Measurements from ENCODE around the gene GTF2E1.

The GTF2E1 gene

DNA sequence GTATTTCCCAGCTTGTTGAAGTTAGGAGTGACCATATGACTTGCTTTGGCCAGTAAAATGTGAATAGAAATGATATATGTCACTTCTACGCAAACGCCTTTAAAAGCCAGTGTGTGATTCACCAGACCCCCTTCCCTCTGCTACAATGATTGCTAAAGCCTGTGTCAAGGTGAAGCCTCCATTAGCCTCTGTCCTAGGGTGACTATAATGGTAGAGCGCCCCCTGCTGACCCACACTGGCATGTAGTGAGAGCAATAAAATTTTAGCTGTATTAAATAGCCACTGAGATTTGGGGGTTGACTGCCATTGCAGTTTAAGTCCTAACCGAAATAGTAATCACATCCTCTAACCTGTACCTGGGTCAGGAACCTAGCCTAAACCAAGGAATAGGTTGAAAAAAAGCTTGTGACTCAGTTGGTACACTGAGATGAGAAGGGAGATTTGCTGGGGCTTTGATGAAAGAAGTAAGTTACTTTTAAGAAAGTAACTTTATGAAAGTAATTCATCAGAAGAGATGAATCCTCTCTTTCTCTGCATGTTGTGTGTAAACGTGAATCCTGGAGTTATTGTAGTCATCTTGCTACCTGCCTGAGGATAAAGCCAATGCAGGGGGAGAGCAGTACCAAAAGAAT lies 52.6 kb downstream of the GTF2E1 start:
- in situ Hi-C loops (cut with MboI; ENCODE audit: low sequenced_read_pairs), result no loop called here
- peak; percentile 54 to 93 for DNase-seq (ENCODE audit: low spot score in 2 of 2)
- Histone ChIP-seq H3K4me3 (no peak overlapping the region), H3K27me3 (ENCODE audit: low read depth) (no peaks in the 10 kb centered on the region), H3K9me3 (no peaks in the 10 kb centered on the region), H3K36me3 (replicated peaks) (no peaks in the 10 kb centered on the region), H3K4me1 (peaks cover 5% of the 10 kb centered on the region; the same call in 1 of the 2 replicates)

DNA sequence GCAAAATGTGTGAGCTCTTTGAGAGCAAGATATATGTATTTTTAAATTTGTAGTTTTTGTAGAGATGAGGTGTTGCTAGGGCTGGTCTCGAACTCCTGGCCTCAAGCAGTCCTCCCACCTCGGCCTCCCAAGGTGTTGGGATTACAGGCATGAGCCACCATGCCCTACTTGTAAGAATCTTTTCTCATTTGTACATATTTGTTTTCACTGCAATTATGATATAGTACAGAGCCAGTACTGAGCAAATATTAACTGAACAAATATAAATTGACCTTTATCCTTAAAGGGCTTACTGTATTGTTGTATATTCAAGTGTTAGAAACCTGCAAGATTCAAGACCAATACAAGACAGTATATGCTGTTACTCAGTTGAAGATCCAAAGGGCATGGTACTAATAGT lies 53.4 kb downstream of the GTF2E1 start:
- in situ Hi-C loops (cut with MboI; ENCODE audit: low sequenced_read_pairs), result no loop called here
- no peaks in the 10 kb centered on the region for H3K9me3 ChIP-seq
- H3K4me3 ChIP-seq, result no peak overlapping the region
- DNase-seq (ENCODE audit: low spot score in 2 of 2), result no peak
- no peaks in the 10 kb centered on the region for H3K36me3 ChIP-seq (replicated peaks)
- H3K27me3 ChIP-seq (ENCODE audit: low read depth), result no peaks in the 10 kb centered on the region
- peaks cover 5% of the 10 kb centered on the region; the same call in 1 of the 2 replicates for H3K4me1 ChIP-seq

DNA sequence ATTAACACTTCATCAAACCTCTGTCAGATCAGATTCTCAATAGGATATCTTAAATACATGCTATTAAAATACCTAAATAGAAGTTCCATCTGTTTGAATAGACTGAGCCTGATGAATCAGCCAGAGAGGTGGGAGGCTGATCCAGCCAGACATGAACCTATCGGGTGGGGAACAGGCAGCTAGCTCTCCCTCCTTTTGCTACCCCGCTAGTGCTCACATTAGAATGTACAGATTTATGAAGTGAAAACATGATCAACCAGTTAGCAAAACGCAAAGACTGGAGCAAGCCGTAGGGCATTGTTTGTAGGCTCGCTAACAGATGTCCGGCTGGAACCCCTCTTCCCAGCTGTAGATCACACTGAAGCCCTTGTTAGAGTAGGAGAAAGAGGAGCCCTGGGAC lies 54.4 kb downstream of the GTF2E1 start:
- Histone ChIP-seq H3K4me1 (peaks cover 5% of the 10 kb centered on the region; the same call in 1 of the 2 replicates), H3K9me3 (no peaks in the 10 kb centered on the region), H3K36me3 (replicated peaks) (no peaks in the 10 kb centered on the region), H3K4me3 (no peak overlapping the region), H3K27me3 (ENCODE audit: low read depth) (no peaks in the 10 kb centered on the region)
- in situ Hi-C loops (cut with MboI; ENCODE audit: low sequenced_read_pairs), result no loop called here
- no peak for DNase-seq (ENCODE audit: low spot score in 2 of 2)

DNA sequence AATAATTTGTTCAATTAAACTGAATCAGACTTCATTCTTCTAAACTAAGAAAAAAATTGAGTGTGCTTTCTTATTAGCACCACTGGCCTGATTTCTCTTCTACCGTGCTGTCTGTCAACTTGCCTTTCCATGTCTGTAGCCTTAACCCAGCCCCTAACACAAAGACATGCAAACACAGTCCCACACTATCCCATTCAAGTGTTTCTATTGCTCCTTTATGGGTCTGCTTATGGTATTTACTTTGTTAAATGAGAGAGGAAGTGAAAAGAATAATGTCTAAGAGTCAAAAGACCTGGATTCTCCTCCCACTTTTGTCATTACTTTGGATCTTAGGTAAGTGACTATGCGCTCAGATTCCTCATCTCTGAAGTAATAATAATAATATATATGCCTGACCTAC lies 55.3 kb downstream of the GTF2E1 start:
- Histone ChIP-seq H3K4me3 (no peak overlapping the region), H3K4me1 (peaks cover 5% of the 10 kb centered on the region; the same call in 1 of the 2 replicates), H3K36me3 (replicated peaks) (no peaks in the 10 kb centered on the region), H3K27me3 (ENCODE audit: low read depth) (no peaks in the 10 kb centered on the region), H3K9me3 (no peaks in the 10 kb centered on the region)
- in situ Hi-C loops (cut with MboI; ENCODE audit: low sequenced_read_pairs), result no loop called here
- peak; percentile 36 to 44 for DNase-seq (ENCODE audit: low spot score in 2 of 2)

DNA sequence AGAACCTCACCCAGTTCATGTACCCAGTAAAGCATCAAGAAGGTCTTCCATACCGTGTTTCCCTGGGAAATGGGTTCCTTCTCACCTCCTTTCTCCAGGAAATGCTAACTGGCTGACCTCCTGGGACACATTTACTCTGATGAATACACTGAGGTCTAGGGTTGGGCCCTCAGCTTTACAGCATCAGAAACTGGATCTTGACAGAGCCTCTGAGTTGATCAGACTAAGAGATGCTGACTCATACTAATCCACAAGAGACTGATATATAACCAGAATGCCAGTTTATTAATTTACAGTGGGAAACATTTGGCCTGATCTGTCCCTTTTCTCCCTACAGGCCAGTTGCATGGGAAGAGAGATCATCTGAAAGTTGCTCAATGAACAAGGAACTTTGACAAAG lies 55.8 kb downstream of the GTF2E1 start:
- peaks cover 5% of the 10 kb centered on the region; the same call in 1 of the 2 replicates for H3K4me1 ChIP-seq
- in situ Hi-C loops (cut with MboI; ENCODE audit: low sequenced_read_pairs), result no loop called here
- no peak overlapping the region for H3K4me3 ChIP-seq
- H3K27me3 ChIP-seq (ENCODE audit: low read depth), result no peaks in the 10 kb centered on the region
- no peak for DNase-seq (ENCODE audit: low spot score in 2 of 2)
- no peaks in the 10 kb centered on the region for H3K36me3 ChIP-seq (replicated peaks)
- H3K9me3 ChIP-seq, result no peaks in the 10 kb centered on the region

DNA sequence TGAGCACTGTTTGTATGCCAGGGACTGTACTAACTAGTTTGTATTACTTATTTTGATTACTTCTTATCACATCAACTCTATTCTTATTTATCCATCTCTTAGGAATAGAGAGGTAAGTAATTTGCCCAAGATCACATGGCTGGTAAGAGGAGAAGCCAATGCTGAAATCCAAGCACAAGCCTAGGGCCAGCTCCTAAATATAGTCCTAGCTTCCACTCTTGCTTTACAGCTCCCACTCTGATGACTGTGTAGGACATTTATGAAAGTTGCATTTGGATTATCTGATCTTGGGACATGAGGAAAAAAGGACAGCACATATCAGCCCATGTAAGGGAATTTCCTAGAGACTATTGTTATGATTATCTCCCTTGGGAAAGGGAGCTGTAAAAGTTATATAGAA lies 58.1 kb downstream of the GTF2E1 start:
- Histone ChIP-seq H3K9me3 (no peaks in the 10 kb centered on the region), H3K4me1 (peaks cover 2% of the 10 kb centered on the region; the same call in 1 of the 2 replicates), H3K27me3 (ENCODE audit: low read depth) (no peaks in the 10 kb centered on the region), H3K4me3 (no peak overlapping the region), H3K36me3 (replicated peaks) (no peaks in the 10 kb centered on the region)
- in situ Hi-C loops (cut with MboI; ENCODE audit: low sequenced_read_pairs), result no loop called here
- no peak for DNase-seq (ENCODE audit: low spot score in 2 of 2)

DNA sequence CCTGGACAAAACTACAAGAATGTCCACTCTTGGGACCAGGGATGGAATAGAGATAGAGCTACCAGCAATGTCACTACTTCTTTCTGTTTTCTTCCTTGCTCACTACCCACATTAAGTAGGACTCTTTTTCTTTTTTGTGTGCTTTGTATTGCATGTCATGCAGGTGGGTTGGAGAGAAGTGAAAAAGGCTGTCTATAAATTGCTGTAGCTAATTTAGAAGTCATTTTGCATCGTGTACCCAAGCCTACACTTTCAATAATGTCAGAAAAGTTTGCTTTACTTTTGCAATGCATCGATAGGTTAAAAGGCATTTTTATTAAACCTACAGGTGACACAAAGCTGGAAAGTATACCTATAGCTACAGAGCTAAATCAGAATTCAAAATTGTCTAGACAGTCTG lies 58.9 kb downstream of the GTF2E1 start:
- Histone ChIP-seq H3K27me3 (ENCODE audit: low read depth) (no peaks in the 10 kb centered on the region), H3K4me3 (no peak overlapping the region), H3K9me3 (no peaks in the 10 kb centered on the region), H3K36me3 (replicated peaks) (no peaks in the 10 kb centered on the region), H3K4me1 (no peaks in the 10 kb centered on the region; the same call in 1 of the 2 replicates)
- in situ Hi-C loops (cut with MboI; ENCODE audit: low sequenced_read_pairs), result no loop called here
- no peak for DNase-seq (ENCODE audit: low spot score in 2 of 2)

DNA sequence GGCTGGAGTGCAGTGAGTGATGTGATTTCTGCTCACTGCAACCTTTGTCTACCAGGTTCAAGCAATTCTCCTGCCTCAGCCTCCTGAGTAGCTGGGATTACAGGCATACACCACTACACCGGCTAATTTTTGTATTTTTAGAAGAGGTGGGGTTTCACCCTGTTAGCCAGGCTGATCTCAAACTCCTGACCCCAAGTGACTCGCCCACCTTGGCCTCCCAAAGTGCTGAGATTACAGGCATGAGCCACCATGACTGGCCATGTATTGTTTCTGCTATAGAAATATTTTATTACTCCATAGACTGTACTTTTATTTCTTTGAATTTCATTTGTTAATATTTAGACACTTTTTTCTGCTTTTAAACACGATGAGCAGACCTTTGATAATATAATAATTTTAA lies 60.4 kb downstream of the GTF2E1 start:
- no peak for DNase-seq (ENCODE audit: low spot score in 2 of 2)
- Histone ChIP-seq H3K4me1 (no peaks in the 10 kb centered on the region; the same call in 1 of the 2 replicates), H3K9me3 (no peaks in the 10 kb centered on the region), H3K27me3 (ENCODE audit: low read depth) (no peaks in the 10 kb centered on the region), H3K36me3 (replicated peaks) (no peaks in the 10 kb centered on the region), H3K4me3 (no peak overlapping the region)
- in situ Hi-C loops (cut with MboI; ENCODE audit: low sequenced_read_pairs), result no loop called here

DNA sequence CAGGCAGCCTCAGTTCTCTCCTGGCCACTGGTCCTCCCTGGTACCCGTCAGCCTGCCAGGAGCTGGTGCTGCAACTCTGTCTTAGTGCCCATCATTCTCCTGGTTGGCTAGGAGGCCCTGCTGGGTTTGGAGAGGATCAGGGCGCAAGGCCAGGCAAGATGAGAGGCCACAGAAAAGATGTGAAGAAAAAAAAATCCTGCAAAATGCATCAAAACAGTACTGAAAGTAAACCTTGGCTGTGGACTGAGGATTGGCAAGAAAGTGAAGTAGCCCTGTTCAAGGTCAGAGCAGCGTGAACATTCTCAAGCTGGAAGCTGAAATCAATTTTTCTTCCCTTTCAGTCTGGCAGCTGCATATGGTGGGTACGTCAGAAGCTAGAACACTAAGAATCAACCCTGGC lies 74.2 kb downstream of the GTF2E1 start:
- Histone ChIP-seq H3K4me3 (no peak overlapping the region), H3K27me3 (ENCODE audit: low read depth) (peaks cover 9% of the 10 kb centered on the region; the same call in 1 of the 2 replicates), H3K36me3 (replicated peaks) (no peaks in the 10 kb centered on the region), H3K4me1 (no peaks in the 10 kb centered on the region), H3K9me3 (no peaks in the 10 kb centered on the region)
- no peak for DNase-seq (ENCODE audit: low spot score in 2 of 2)
- in situ Hi-C loops (cut with MboI; ENCODE audit: low sequenced_read_pairs), result no loop called here

DNA sequence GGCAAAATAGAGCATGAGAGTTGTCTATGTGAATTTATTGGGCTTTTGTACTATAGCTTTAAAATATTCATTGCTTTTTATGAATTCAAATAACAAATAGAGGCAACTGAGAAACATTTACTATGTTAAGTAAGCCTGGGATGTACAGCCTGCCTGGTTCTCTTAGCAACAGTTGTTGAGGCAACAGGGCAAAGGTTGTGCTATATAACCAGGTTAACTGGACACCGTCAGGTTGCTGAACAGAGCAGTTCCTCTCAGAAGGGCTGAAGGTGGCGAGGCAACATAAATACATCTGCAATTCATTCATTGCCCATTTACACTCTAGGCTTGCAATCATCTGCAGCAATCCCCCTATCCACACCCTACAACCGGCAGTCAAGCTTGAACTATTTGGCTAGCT lies 78.2 kb downstream of the GTF2E1 start:
- Histone ChIP-seq H3K4me1 (no peaks in the 10 kb centered on the region), H3K4me3 (no peak overlapping the region), H3K9me3 (no peaks in the 10 kb centered on the region), H3K36me3 (replicated peaks) (no peaks in the 10 kb centered on the region), H3K27me3 (ENCODE audit: low read depth) (peaks cover 9% of the 10 kb centered on the region; the same call in 1 of the 2 replicates)
- DNase-seq (ENCODE audit: low spot score in 2 of 2), result no peak
- in situ Hi-C loops (cut with MboI; ENCODE audit: low sequenced_read_pairs), result no loop called here

DNA sequence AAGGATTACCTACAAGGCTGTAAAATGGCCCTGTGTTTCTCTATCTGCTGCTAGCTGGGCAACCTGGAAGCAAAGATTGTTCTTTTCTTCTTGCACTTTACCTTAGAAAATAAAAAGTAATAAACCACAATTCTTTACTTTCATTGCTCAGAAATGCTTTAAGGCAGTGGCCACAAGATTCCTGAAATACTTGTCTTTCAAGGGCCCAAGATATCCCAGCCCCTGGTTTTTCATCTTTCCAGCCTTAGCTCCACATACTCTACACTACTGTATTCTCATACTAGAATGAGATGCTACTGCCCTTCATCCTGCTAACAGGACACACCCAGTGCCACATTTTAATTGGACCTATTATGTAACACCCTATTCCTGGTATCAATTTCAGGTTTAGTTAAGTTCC lies 78.9 kb downstream of the GTF2E1 start:
- in situ Hi-C loops (cut with MboI; ENCODE audit: low sequenced_read_pairs), result no loop called here
- no peak for DNase-seq (ENCODE audit: low spot score in 2 of 2)
- peaks cover 7% of the 10 kb centered on the region; the same call in 1 of the 2 replicates for H3K27me3 ChIP-seq (ENCODE audit: low read depth)

DNA sequence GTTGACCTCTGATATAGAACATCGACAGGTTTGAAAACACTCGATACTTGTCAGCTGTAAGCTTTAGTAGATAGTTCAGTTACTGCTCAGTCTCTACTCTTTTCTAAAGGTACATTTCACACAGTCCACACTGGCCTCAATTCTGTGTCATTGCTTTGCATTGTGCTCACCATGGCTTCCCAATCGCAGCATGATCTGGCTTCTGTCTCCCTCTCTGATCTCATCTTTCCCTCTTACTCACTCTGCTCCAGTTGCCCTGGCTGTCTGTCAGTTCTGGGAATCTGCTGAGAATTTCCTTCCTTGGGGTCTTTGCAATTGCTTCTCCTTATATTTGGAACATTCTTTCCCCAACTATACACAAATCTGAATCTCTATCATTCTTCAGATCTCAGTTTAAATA lies 80.6 kb downstream of the GTF2E1 start:
- H3K9me3 ChIP-seq, result no peaks in the 10 kb centered on the region
- no peaks in the 10 kb centered on the region for H3K36me3 ChIP-seq (replicated peaks)
- DNase-seq (ENCODE audit: low spot score in 2 of 2), result no peak
- in situ Hi-C loops (cut with MboI; ENCODE audit: low sequenced_read_pairs), result no loop called here
- H3K4me3 ChIP-seq, result no peak overlapping the region
- H3K4me1 ChIP-seq, result no peaks in the 10 kb centered on the region
- H3K27me3 ChIP-seq (ENCODE audit: low read depth), result 0 out of 2 replicates have a peak, but pooled peaks cover 1% of the 10 kb centered on the region

More for the DNA sequence above, 78.9 kb downstream of the GTF2E1 start:
- Histone ChIP-seq H3K36me3 (replicated peaks) (no peaks in the 10 kb centered on the region), H3K4me1 (no peaks in the 10 kb centered on the region), H3K9me3 (no peaks in the 10 kb centered on the region), H3K4me3 (no peak overlapping the region)

DNA sequence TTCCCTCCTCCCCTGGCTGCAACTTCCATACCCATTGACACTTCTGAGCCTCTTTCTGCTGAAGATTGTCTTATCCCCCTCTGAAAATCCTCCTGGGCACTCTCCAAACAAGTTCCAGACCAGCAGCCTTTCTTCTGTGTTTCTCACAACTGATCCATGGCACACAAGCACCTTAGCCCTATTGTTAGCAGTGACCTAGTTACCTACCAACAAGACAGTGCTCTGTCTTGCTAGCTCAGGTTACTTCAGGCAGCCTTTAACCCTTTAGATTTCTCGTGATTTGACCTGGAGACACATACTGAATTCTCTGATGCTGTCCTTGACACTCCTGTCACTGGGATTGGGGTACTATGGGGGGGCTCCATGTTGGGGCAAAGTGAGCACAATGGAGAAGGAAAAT lies 82.1 kb downstream of the GTF2E1 start:
- in situ Hi-C loops (cut with MboI; ENCODE audit: low sequenced_read_pairs), result no loop called here
- no peak for DNase-seq (ENCODE audit: low spot score in 2 of 2)

DNA sequence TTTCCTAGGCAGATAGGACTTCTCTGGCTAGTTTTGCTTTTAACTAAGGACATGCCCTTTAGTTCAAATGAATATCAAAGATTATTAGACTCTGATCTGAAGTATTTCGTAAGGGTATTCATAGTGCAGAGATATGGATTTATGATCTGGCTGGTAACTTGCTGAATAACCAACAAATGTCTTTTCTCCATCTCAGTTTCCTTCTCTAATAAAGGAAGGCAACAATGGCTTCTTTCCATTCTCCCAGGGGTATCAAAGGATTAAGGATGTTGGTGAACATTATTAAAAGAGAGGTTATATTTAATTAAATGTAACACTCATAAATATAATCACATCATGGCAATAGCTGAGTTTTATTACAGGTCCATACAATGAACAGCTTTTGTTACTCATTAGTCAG lies 86.3 kb downstream of the GTF2E1 start:
- Histone ChIP-seq H3K4me3 (no peak overlapping the region), H3K9me3 (no peaks in the 10 kb centered on the region), H3K36me3 (replicated peaks) (no peaks in the 10 kb centered on the region), H3K27me3 (ENCODE audit: low read depth) (no peaks in the 10 kb centered on the region; the same call in 1 of the 2 replicates), H3K4me1 (no peaks in the 10 kb centered on the region; the same call in 1 of the 2 replicates)
- in situ Hi-C loops (cut with MboI; ENCODE audit: low sequenced_read_pairs), result no loop called here
- no peak for DNase-seq (ENCODE audit: low spot score in 2 of 2)

More for the DNA sequence above, 82.1 kb downstream of the GTF2E1 start:
- no peaks in the 10 kb centered on the region for H3K36me3 ChIP-seq (replicated peaks)
- no peaks in the 10 kb centered on the region for H3K4me1 ChIP-seq
- H3K9me3 ChIP-seq, result no peaks in the 10 kb centered on the region
- no peaks in the 10 kb centered on the region; the same call in 1 of the 2 replicates for H3K27me3 ChIP-seq (ENCODE audit: low read depth)
- H3K4me3 ChIP-seq, result no peak overlapping the region
